SU-DHL-6 (cell line): ENCODE measurements around the gene MAP3K2.

Experiments
- H2AFZ ChIP-seq: fragments of 200-600 bp; sonication (generic); 2 replicates; pipeline ENCODE4 v1.6.1; 2014; ENCODE audit warnings: low read depth, mild to moderate bottlenecking, moderate library complexity, mixed read lengths, antibody characterized with exemption, low read length; ENCODE audit not compliant: severe bottlenecking
- H3F3A ChIP-seq: fragments of 200-600 bp; shearing (Covaris generic); 2 replicates; pipeline ENCODE4 v1.6.0; 2016; ENCODE audit warnings: antibody characterized with exemption, mild to moderate bottlenecking; ENCODE audit not compliant: insufficient read depth
- H3K27ac ChIP-seq: fragments of 200-600 bp; sonication (generic); 2 replicates; pipeline ENCODE4 v1.5.1; 2016; ENCODE audit warnings: low read depth, mild to moderate bottlenecking, low read length, moderate library complexity, mixed read lengths
- H3K27me3 ChIP-seq: fragments of 200-600 bp; sonication (generic), shearing (Covaris generic); 2 replicates; pipeline ENCODE4 v1.6.0; 2014; ENCODE audit warnings: mild to moderate bottlenecking, low read length
- H3K36me3 ChIP-seq: fragments of 200-600 bp; sonication (generic); 2 replicates; pipeline ENCODE4 v1.6.1; 2014; ENCODE audit warnings: mild to moderate bottlenecking, low read length, mixed read lengths
- H3K4me2 ChIP-seq: fragments of 300-600, 200-600 bp; shearing (Covaris generic), sonication (generic); 2 replicates; pipeline ENCODE4 v1.6.0; 2014; ENCODE audit warnings: low read length, low read depth, mild to moderate bottlenecking; ENCODE audit not compliant: poor library complexity, severe bottlenecking
- H3K4me3 ChIP-seq: fragments of 200-600 bp; sonication (generic); 2 replicates; pipeline ENCODE4 v1.5.1; 2014; ENCODE audit warnings: antibody characterized with exemption, low read length, mild to moderate bottlenecking, mixed read lengths; ENCODE audit not compliant: insufficient read depth, poor library complexity, severe bottlenecking
- H3K79me2 ChIP-seq: fragments of 200-600 bp; sonication (generic); 2 replicates; pipeline ENCODE4 v1.6.1; 2014; ENCODE audit warnings: mild to moderate bottlenecking, low read length, moderate library complexity; ENCODE audit not compliant: insufficient read depth
- H3K9ac ChIP-seq: fragments of 200-600 bp; sonication (generic); 2 replicates; pipeline ENCODE4 v1.7.0; 2014; ENCODE audit warnings: mild to moderate bottlenecking, low read length
- H3K9me2 ChIP-seq: fragments of 200-600 bp; sonication (generic); replicated peaks from 2 replicates; pipeline ENCODE4 v1.6.1; 2014; ENCODE audit warnings: low read length; ENCODE audit not compliant: insufficient read depth
- H3K9me3 ChIP-seq: fragments of 200-600 bp; sonication (generic); 2 replicates; pipeline ENCODE4 v1.6.1; 2014; ENCODE audit warnings: low read length, mixed read lengths; ENCODE audit not compliant: insufficient read depth
- H4K20me1 ChIP-seq: fragments of 200-600 bp; sonication (generic); 2 replicates; pipeline ENCODE4 v1.6.1; 2014; ENCODE audit warnings: low read depth, mild to moderate bottlenecking, antibody characterized with exemption, low read length, moderate library complexity, mixed read lengths
- EZH2phosphoT487 ChIP-seq: fragments of 200-600 bp; sonication (generic), shearing (Covaris generic); conservative IDR thresholded peaks from 2 replicates; pipeline ENCODE4 v1.6.1; 2018; ENCODE audit warnings: mild to moderate bottlenecking, antibody characterized with exemption, low read length, moderate library complexity, mixed read lengths
- TF ChIP-seq, protein P1 (sequence below): fragments of 200-600 bp; sonication (generic); IDR thresholded peaks from one replicate; pipeline ENCODE4 v1.5.1; 2017; ENCODE audit warnings: antibody characterized with exemption, mild to moderate bottlenecking, low read length, moderate library complexity; ENCODE audit not compliant: insufficient read depth, poor library complexity, severe bottlenecking

MAP3K2 gene

DNA sequence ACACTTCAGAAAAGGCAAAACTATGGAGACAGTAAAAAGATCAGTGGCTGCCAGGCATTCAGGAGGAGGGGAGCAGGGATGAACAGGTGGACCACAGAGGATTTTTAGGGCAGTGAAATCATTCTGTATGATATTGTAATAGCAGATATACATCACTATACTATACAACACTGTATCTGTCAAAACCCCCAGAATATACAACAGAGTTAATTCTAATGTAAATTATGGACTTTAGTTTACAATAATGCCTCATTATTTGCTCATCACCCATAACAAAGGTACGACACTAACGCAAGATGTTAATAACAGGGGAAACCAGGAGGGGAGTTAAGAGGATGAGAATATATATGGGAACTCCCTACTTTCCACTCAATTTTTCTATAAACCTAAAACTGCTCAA lies 28.8 kb downstream of the MAP3K2 start:
- no peak overlapping the region for H3K9ac ChIP-seq
- H3K9me3 ChIP-seq, result no peaks in the 10 kb centered on the region
- TF ChIP-seq EZH2phosphoT487, result no peak
- TF ChIP-seq, protein P1, sequence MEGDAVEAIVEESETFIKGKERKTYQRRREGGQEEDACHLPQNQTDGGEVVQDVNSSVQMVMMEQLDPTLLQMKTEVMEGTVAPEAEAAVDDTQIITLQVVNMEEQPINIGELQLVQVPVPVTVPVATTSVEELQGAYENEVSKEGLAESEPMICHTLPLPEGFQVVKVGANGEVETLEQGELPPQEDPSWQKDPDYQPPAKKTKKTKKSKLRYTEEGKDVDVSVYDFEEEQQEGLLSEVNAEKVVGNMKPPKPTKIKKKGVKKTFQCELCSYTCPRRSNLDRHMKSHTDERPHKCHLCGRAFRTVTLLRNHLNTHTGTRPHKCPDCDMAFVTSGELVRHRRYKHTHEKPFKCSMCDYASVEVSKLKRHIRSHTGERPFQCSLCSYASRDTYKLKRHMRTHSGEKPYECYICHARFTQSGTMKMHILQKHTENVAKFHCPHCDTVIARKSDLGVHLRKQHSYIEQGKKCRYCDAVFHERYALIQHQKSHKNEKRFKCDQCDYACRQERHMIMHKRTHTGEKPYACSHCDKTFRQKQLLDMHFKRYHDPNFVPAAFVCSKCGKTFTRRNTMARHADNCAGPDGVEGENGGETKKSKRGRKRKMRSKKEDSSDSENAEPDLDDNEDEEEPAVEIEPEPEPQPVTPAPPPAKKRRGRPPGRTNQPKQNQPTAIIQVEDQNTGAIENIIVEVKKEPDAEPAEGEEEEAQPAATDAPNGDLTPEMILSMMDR, result no peak
- H3F3A ChIP-seq, result peaks cover 10% of the 10 kb centered on the region; the same call in 1 of the 2 replicates
- H4K20me1 ChIP-seq, result peaks cover 20% of the 10 kb centered on the region
- H3K27me3 ChIP-seq, result no peaks in the 10 kb centered on the region
- no peak overlapping the region for H2AFZ ChIP-seq
- H3K9me2 ChIP-seq, result no peaks in the 10 kb centered on the region
- H3K4me3 ChIP-seq, result no peak overlapping the region
- H3K79me2 ChIP-seq, result peaks cover 95% of the 10 kb centered on the region
- H3K4me2 ChIP-seq, result no peak overlapping the region
- no peaks in the 10 kb centered on the region for H3K36me3 ChIP-seq
- no peak overlapping the region for H3K27ac ChIP-seq

DNA sequence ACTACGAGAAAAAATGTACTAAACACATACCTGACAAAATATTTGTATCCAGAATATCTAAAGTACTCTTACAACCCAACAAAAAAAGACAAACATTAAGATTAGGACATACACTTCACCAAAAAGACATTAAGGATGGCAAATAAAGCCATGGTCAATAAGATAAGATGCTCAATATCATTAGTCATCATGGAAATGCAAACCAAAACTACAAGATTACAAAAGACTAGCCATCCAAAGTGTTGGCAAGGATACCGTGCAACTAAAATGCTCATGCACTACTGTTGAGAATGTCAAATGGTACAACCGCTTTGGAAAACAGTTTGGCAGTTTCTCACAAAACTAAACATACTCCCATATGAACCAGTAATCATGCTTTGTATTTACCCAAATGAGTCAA lies 29.7 kb downstream of the MAP3K2 start:
- TF ChIP-seq, protein P1, result no peak
- TF ChIP-seq EZH2phosphoT487, result no peak
- H3K79me2 ChIP-seq, result peaks cover 86% of the 10 kb centered on the region
- H3K36me3 ChIP-seq, result no peaks in the 10 kb centered on the region
- no peak overlapping the region for H3K4me3 ChIP-seq
- no peak overlapping the region for H3K4me2 ChIP-seq
- H4K20me1 ChIP-seq, result peaks cover 20% of the 10 kb centered on the region
- H3K9ac ChIP-seq, result no peak overlapping the region
- H3F3A ChIP-seq, result peaks cover 10% of the 10 kb centered on the region; the same call in 1 of the 2 replicates
- H2AFZ ChIP-seq, result no peak overlapping the region
- H3K27ac ChIP-seq, result no peak overlapping the region
- H3K9me3 ChIP-seq, result no peaks in the 10 kb centered on the region
- H3K27me3 ChIP-seq, result no peaks in the 10 kb centered on the region
- H3K9me2 ChIP-seq, result no peaks in the 10 kb centered on the region

DNA sequence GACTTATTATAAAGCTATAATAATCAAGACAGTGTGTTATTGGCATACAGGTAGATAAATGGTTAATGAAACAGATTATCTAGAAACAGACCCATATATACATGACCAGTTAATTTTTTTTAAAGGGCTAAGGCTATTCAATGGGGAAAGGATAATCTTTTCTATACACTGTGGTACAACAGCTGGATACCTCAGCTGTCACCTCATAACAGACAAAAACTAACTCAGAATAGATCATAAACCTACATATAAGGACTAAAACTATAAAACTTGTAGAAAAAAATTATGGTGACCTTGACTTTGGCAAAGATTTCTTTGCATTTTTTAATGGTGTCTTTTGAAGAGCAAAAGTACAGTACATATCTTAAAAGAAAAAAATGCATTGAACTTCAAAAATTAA lies 30.2 kb downstream of the MAP3K2 start:
- Histone ChIP-seq H3K9me3 (no peaks in the 10 kb centered on the region), H3K36me3 (no peaks in the 10 kb centered on the region), H3K4me3 (no peak overlapping the region), H3F3A (peaks cover 10% of the 10 kb centered on the region; the same call in 1 of the 2 replicates), H4K20me1 (peaks cover 20% of the 10 kb centered on the region), H3K27me3 (no peaks in the 10 kb centered on the region), H3K79me2 (peaks cover 82% of the 10 kb centered on the region), H3K9ac (no peak overlapping the region), H3K27ac (no peak overlapping the region), H2AFZ (no peak overlapping the region), H3K9me2 (no peaks in the 10 kb centered on the region), H3K4me2 (no peak overlapping the region)
- TF ChIP-seq, protein P1, result no peak
- no peak for TF ChIP-seq EZH2phosphoT487
